Measurements from ENCODE around the gene AGPS.
"Not testable (repeated sequence)": the region's sequence is repeated elsewhere in the genome, so short reads cannot be mapped to it uniquely, and the experiment has no call there.

AGPS gene

DNA sequence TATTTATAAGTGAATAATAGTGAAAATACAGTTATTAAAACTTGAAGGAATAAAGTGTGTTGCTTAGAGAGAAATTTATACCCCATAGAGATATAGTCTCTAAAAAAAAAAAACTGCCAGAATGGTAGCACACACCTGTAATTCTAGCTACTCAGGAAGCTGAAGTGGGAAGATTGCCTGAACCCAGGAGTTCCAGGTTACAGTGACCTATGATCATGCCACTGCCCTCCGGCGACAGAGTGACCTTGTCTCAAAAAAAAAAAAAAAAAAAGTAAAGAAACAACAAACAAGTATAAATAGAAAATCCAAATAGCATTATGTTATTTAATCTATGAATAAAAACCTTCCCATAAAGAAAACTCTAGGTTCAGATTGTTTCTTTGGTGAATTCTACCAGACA lies 7.4 kb upstream of the AGPS start:
- no peak for DNase-seq (ENCODE audit: low read depth, low spot score)

DNA sequence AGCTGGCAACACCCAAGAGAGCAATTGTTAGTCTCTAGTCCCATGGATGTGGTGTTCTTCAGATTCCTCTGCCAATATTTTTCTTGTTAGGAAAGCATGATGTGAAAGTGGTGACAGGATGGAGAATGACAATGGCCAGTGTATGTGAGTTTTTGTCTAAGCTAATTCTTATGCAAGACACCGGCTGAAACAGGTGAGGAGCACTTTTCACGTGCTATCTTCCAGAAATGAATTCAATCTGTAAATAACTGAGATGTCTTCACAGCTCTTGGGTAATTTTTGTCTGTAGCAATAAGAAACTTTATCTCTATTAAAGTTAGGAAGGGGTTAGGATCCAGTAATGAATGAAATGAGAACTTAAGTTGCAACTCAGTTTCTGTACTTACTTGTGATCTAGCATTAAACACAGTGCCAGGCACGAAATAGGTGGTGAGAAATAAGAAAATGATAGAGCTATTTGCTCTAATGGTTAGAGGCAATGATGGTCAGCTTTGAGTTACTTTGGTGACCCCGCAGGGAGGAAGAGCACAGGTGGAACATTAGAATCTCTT lies 676 bp upstream of the AGPS start:
- DNase-seq (ENCODE audit: low read depth, low spot score): no peak

DNA sequence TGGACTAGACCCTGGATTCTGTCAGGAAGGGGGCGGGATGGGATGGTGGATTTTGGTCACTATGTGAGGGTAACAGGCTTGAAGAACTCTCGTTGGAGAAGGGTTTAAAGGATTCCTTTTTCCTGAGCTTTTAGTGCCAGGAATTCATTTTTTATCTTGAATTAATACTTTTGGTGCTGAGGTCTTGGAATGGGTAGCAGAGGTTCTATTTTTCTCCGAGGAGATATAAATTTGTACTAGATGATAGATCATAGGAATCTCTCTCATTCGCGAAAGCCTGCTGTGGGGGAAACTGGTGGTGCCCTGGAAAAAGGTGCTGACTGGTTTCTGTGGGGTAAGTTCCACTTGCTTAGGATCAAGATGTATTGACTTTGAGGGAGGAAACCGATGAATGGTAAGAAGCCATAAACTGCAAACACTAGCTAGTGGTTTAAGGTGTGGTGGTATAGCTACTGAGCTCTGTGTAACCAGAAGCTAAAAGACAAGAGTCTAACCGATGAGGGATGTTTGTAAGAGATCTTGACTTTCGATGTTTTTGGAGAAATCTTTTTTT lies 706 bp downstream of the AGPS start:
- DNase-seq (ENCODE audit: low read depth, low spot score): no peak

DNA sequence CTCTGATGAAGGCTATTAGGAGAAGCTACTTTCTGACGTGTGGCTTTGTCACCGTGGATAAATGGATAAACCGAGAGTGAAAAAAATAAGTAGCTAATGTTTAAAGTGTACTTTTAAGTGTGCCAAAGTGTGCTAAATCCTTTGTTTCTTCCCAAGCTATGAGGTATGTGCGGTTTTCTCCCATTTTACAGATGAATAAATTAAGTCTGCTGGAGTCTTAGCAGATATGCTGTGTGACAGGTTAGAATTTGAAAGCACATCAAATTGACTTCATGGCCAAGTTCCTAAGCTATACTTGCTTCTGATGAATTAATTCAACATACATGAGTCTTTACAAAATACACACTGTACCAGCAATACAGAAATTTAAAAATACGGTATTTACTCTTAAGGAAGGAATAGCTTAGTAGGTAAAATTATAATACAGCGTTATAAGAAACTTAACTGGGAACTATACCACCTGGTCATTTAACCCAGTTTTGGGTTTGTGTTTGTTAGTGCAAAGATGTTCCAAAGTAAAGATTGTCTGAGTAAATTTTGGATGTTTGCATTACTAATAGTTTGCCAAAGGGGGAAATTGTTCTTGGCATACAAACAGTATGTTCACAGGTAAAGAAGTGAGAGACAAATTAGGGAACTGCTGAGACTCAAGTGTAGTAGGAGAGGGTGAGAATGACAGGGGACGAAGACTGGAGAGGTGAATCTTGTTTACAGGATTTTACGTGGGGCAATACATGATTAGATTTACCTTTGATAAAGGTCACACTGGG lies 1.4 kb downstream of the AGPS start:
- no peak for DNase-seq (ENCODE audit: low read depth, low spot score)

DNA sequence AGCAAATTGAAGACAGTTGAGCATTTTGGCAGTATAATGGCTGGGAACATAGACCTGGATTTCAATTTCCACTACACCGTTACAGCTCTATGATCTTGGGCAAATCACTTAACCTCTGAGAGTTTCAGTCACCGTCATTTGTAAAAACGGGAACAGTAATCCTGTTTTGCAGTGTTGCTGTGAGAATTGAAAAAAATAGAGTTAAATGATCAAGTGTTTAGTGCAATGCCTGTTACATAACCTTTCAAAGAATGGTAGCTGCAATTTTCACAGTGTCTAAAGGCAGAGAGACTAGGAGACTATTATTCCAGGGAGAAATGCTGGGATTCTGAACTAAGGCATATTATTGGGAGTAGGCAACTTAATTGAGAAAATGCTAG lies 2.0 kb downstream of the AGPS start:
- no peak for DNase-seq (ENCODE audit: low read depth, low spot score)

DNA sequence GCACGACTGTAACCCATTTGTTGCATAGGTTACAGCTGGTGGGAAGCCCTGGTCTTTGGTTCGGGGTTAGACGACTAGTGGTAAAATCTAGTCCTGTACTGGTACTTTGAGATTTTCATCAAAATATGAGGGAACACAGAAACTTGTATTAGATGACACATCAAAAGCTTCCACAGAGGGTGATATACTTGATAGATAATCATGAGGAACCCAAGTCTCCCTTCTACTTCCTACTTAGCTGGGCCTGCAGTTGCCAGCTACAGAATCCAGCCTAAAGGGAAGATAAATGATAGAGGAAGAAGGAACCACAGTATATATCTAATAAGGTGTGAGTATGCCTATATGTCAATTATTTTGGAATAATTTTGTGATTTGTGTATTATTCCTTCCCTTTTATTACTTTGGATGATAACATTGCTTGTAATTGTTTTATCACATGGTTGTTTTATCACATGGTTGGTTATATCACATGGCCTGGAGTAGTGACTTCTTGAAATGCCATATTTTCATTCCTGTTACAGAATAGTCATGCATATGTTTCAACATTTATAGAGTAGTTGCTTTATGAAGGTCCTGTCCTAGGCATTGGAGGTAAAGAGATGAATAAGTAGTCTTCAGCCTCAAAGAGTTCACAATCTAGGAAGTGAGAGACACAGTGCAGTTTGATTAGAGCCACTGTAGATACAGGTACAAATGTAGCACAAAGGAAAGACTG lies 2.9 kb downstream of the AGPS start:
- no peak for DNase-seq (ENCODE audit: low read depth, low spot score)

DNA sequence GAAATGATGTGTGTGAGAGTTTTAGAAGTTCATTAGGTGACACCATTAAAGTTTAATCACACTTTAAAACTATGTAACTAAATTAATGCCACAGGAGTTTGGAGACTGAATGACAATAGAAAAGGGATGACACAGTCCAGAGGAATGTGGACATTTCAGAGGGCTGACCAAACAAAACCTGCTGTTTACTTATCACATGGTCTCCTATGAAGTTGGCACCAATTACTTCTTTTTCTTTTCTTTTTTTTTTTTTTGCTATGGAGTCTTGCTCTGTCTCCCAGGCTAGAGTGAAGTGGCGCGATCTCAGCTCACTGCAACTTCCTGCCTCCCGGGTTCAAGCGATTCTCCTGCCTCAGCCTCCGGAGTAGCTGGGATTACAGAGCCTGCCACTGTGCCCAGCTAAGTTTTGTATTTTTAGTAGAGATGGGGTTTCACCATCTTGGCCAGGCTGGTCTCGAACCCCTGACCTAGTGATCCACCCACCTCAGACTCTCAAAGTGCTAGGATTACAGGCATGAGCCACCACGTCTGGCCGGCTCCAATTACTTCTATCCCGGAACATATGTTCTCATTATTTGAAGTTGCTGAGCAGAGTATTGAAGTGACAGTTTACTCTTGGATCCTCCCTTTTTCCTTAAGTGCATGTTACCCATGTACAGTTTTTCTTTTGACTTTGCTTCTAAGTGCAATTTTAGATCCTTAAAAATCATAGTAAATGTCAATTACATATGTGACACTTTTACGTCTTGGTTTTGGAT lies 4.3 kb downstream of the AGPS start:
- DNase-seq (ENCODE audit: low read depth, low spot score): no peak

DNA sequence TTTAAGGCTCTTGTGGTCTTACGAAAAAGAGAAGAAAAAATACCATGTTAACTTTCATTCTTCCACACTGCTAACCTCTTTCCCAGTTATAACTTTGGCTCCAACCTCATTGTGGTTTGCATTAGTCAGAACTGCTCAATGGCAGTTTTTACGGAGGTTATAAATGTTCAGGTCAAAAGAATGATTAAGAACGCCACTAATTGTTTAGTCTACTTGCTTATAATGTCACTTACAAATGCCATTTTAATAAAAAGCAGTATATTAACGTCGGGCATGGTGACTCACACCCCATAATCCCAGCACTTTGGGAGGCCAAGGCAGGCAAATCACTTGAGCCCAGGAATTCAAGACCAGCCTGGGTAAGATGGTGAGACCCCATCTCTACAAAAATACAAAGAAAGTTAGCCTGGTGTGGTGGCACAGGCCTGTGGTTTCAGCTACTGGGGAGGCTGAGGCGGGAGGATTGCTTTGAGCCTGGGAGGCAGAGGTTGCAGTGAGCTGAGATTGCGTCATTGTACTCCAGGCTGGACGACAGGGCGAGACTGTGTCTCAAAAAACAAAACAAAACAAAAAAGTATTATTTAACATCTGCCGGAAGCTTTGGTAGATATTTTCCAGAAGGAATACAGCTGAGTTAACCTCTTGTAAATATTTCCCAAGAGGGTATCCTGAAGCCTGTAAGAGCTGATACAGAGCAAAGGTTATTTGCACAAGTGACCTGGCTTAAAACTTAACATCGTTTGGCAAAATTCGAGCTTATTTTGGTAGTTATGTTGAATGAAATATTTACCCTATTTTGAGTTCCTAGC lies 5.1 kb downstream of the AGPS start:
- DNase-seq (ENCODE audit: low read depth, low spot score): no peak

DNA sequence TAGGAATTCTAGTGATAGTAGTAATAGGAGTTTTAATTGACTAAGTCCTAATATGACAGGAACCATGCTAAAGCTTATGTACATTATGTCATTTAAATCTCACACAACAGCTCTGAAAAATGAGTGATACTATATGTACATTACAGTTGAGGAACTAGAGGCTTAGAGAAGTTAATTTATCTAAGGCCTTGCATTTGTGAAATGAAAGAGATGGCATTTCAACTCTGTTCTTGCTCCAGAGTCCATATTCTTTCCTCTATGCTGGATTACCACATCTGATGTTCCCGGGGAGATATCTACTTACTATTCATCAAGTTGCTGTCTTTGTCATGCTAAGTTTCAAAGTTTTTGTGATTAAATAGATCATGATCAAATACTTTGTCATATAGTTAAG lies 5.7 kb downstream of the AGPS start:
- DNase-seq (ENCODE audit: low read depth, low spot score): no peak

DNA sequence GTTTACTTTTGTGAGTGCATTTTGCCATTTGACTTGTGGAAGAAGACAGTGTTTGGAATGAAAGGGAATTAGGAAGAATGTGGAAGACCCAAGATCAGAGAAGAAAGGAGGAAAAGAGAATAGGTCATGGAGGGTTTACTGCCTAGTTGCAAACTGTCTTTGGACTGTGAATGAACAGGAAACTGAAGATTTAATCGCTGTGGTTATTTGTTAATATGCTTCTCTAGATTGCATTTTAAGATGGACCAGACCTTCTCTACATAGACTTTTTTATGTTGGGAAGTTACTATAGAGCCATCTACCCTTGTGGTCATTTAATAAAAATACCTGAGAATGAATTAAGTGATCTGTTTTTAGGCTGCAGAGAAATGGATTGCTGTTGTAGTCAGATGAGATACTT lies 6.2 kb downstream of the AGPS start:
- no peak for DNase-seq (ENCODE audit: low read depth, low spot score)

DNA sequence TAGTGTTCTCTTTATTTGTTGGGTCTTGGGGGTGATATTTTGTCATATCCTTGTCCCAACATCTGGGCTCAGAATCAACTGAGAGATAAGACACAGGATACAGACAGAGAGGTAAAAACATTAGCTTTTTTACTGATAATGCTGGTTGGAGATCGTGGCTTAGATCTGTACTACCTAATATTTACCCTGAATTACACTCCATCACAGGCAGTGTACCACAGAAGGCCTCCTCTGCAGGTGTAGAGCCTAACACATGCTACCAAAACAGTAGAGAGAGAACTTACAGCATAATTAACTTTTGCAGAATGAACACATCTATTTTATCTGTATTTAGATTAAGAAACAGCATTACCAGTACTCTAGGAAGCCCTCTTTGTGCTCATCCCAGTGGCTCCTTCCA lies 6.8 kb downstream of the AGPS start:
- DNase-seq (ENCODE audit: low read depth, low spot score): no peak

DNA sequence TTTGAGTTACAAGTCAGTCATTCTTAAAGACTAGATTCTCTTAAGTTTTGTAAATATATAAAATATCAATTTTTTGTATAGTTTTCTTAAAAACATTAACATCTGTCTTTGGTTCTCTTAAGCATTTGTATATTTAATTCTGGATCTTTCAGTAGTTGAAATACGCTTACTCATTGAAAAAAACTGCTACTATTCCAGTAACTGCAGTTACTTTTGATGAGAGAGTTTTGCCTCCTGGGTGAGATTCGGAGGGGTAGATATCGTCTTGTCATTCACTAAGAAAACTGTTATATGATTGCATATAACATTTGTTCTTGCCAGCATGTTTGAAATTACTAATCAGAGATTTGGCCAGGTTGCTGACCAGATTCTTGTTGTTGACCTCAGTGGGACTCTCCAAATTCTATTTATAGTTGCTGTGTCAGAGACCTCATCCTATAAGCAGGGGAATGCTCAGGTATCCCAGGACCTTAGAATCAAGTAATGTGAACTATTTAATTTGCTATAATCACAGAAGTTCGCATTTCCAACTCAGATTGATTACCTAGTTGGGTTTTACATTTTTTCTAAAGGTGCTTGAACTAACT lies 7.9 kb downstream of the AGPS start:
- DNase-seq (ENCODE audit: low read depth, low spot score): no peak

DNA sequence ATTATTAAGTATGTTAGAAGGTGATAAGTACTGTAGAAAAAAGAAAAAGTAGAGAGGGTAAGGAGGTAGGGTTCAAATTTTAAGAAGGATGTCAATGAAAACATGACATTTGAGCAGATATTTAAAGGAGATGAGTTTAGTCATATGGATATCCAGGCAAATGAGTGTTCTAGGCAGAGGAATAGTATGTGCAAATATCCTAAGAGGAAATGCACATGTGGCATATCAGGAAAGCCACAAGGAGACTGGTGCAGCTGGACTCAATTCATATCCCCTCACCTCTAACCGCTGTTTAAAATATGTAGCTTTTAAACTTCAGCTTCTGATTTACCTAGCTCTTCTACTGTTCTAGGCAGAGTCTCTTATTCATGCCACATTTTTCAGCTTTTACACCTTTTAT lies 9.5 kb downstream of the AGPS start:
- no peak for DNase-seq (ENCODE audit: low read depth, low spot score)

DNA sequence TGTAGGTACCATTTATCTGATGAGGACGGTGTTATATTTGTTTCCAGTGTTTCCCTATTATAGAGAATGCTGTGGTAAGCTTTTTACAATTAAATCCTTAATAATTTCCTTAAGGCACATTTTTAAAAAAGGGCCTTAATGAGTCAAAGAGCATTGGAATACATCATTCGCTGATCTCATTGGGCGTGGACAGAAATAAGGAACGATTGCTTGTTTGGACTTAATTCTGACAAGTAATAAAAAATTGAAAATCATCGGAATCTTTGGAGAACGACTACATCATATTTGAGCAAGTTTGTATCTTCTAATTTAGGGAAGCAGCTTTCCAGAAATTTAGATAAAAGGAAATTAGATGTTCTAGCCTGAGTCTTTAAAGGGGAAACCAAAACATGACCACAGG lies 11.3 kb downstream of the AGPS start:
- no peak for DNase-seq (ENCODE audit: low read depth, low spot score)

DNA sequence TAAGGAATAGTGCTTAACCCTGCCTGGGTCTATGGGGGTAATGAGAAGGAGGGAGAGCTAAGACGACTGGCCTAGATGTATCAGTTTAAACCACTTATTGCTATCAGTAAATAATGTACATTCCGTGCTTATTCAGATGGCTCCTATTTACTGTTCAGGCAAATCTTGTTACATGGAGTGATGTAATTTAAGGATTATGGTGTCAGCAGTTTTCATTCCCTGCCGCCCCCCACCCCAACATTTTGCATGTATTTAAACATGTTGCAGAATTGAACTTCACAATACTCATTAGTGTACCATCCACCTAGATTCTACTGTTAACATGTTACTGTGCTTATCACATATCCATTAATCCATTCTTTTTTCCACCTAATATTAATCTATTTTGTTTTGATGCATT lies 11.7 kb downstream of the AGPS start:
- no peak for DNase-seq (ENCODE audit: low read depth, low spot score)

DNA sequence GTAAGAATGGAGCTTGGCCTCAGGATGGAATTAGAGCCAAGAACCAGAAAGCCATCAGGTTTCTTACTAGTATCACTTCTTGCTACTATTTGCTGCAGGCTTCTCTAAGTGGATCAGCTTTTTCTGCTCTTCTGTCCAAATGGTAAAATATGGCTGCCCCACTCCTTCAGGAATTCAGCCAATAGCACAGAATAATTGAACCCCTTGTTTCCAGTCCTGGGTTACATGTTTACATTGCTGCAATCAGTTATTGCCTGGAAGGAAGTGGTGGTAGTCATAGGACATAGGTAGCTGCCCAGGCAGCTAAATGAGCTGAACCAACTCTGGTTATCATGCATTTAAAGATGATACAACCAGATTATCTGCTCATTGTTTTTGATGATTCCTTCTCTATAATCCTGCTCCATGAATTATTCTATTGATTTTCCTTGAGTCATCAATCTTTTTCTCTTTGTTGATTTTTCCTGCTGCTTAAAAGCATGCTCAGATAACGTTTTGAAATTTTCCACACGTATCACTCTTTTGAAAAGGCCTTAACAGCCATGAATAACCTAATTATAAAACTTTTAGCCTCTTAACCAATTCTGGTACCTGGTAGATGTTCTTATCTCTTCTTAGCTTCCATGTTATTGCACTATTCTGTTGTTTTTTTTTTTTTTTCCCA lies 12.6 kb downstream of the AGPS start:
- no peak for DNase-seq (ENCODE audit: low read depth, low spot score)

DNA sequence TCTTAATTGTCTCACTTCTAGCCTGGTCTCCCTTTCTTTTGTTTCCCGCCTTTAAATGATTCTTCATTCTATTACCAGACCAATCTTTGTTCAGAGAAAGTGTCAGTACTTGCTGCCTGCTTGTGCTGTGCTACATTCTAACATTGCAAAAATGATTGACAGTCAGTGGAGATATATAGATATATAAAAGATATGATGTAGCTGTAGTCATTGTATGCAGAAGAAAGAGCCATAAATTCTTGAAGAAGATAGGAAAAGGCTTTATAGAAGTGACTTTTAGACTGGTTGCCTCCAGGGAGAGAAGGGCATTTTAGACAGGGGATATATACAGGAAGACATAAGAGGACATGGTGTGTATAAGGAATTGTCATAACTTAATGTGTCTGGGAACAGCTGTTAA lies 13.6 kb downstream of the AGPS start:
- no peak for DNase-seq (ENCODE audit: low read depth, low spot score)

DNA sequence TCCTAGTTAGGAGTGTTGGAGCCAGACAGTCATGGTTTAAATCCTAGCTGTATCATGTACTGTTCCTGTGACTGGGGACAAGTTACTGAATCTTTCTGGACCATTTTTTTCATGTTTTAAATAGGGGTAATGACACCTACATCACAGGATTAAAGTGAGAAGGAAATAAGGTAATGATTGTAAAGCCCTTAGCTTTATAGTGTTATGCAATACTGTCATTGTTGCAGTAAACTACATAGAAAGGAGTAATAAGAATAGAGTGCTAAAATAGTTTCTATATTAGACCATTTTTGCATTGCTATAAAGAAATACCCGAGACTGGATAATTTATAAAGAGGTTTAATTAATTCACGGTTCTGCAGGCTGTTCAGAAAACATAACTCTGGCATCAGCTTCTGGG lies 14.5 kb downstream of the AGPS start:
- DNase-seq (ENCODE audit: low read depth, low spot score): no peak

DNA sequence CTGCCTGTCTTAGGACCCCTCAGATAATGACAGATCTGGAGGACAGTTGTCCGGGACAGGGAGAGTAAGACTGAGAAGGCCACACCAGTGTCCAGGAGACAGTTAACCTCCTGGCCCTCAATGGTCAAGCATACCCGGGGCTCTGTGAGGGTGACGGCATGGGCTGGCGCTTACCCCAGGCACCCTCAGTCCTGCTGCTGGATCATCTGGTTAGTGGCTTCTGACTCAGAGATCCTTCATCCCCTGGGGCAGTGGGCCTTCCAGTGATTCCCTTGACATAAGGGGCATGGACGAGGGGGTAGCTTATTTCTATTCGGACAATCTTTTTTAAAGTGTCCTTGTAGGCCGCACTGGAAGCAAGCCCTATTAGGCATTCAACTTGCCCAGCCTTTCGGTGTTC lies 18.1 kb downstream of the AGPS start:
- DNase-seq (ENCODE audit: low read depth, low spot score): not testable (repeated sequence)

DNA sequence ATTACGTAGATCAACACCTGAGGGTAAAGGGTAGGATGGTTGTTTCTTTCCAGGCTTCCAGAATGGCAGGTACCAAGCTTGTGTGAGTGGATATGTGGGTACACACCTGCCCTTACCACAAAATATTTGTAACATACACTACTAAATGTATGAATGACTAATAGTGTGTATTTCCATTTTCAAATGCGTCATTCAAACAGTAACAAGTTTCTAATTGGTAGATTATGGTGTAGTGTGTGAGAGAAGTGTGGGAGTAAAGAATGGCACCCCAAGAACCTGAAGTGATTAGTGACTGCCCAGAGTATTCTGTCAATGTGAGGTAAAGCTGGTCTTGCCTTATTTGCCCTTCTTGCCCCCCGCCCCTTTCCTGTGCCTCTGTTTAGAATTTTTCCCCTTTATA lies 21.1 kb downstream of the AGPS start:
- DNase-seq (ENCODE audit: low read depth, low spot score): no peak
